IMR-90 (cell line): ENCODE data around the gene C10orf90. TPM values are rescaled to one million over a fixed set of nuclear protein-coding genes. Genes with fewer than 3 reads are reported as not detected.

Experiments
- ATAC-seq: fragments of 200-7000 bp; cut with Tn5 transposase; 2 replicates; pipeline ENCODE4 v1.9.1; 2020; ENCODE audit warnings: low read depth, mild to moderate bottlenecking, moderate library complexity
- BruUV-seq: library from RNA; stranded (reverse); fragments of 400-500 nt; replicated peaks from 2 replicates; lab custom pipeline; 2021; lab: Mats Ljungman, UMichigan
- CTCF ChIA-PET: fragments of 300-600 bp; formaldehyde crosslinking; extraction: SDS; loops from one replicate; lab custom pipeline; 2021; ENCODE audit warnings: antibody characterized with exemption; lab: Yijun Ruan, JAX
- POLR2A ChIA-PET: fragments of 300-600 bp; sonication (Branson Sonifier 250); formaldehyde crosslinking; loops from one replicate; lab custom pipeline; 2022; ENCODE audit warnings: antibody characterized with exemption; ENCODE audit not compliant: unreplicated experiment; lab: Charles Lee
- DNase-seq: peaks from one replicate; pipeline ENCODE4 v3.0.0; 2013
- H2AFZ ChIP-seq: replicated peaks from 2 replicates; pipeline ENCODE3; 2013; ENCODE audit warnings: low read length, mild to moderate bottlenecking; ENCODE audit not compliant: poor library complexity
- H2AK5ac ChIP-seq: 2 replicates; pipeline ENCODE4 v1.6.1; 2013; ENCODE audit warnings: low read depth, low read length, inconsistent platforms
- H2AK9ac ChIP-seq: replicated peaks from 2 replicates; pipeline ENCODE3; 2013; ENCODE audit warnings: mild to moderate bottlenecking, low read depth, low read length, moderate library complexity; ENCODE audit not compliant: poor library complexity
- H2BK120ac ChIP-seq: 2 replicates; pipeline ENCODE4 v1.6.1; 2013; ENCODE audit warnings: low read depth, low read length, inconsistent platforms
- H2BK15ac ChIP-seq: 3 replicates; pipeline ENCODE4 v1.6.1; 2013; ENCODE audit warnings: low read depth, low read length, inconsistent platforms
- H2BK20ac ChIP-seq: 2 replicates; pipeline ENCODE4 v1.6.1; 2013; ENCODE audit warnings: low read depth, mild to moderate bottlenecking, inconsistent platforms, low read length, moderate library complexity
- H2BK5ac ChIP-seq: 2 replicates; pipeline ENCODE4 v1.6.1; 2013; ENCODE audit warnings: mild to moderate bottlenecking, low read depth, low read length, inconsistent platforms; ENCODE audit not compliant: poor library complexity, severe bottlenecking
- H3K14ac ChIP-seq: replicated peaks from 2 replicates; pipeline ENCODE4 v1.6.1; 2013; ENCODE audit warnings: low read depth, low read length, inconsistent platforms
- H3K18ac ChIP-seq: 2 replicates; pipeline ENCODE4 v1.6.1; 2013; ENCODE audit warnings: low read depth, low read length, control low read depth
- H3K23ac ChIP-seq: 2 replicates; pipeline ENCODE4 v1.6.1; 2013; ENCODE audit warnings: low read depth, low read length, inconsistent platforms
- H3K27ac ChIP-seq: 2 replicates; pipeline ENCODE4 v1.5.1; 2013; ENCODE audit warnings: mild to moderate bottlenecking, control low read depth, low read length; ENCODE audit not compliant: insufficient read depth
- H3K27me3 ChIP-seq: 2 replicates; pipeline ENCODE4 v1.6.1; 2013; ENCODE audit warnings: low read length; ENCODE audit not compliant: control insufficient read depth, insufficient read depth
- H3K36me3 ChIP-seq: 2 replicates; pipeline ENCODE4 v1.6.1; 2013; ENCODE audit warnings: low read length, mixed read lengths; ENCODE audit not compliant: control insufficient read depth, insufficient read depth
- H3K4ac ChIP-seq: 2 replicates; pipeline ENCODE4 v1.6.1; 2013; ENCODE audit warnings: low read depth, low read length, inconsistent platforms
- H3K4me1 ChIP-seq: 2 replicates; pipeline ENCODE4 v1.6.1; 2013; ENCODE audit warnings: low read length, mixed read lengths; ENCODE audit not compliant: control insufficient read depth, insufficient read depth
- H3K4me2 ChIP-seq: 2 replicates; pipeline ENCODE4 v1.6.1; 2013; ENCODE audit warnings: low read depth, mild to moderate bottlenecking, control low read depth, low read length, moderate library complexity
- H3K4me3 ChIP-seq: 2 replicates; pipeline ENCODE4 v1.5.1; 2013; ENCODE audit warnings: low read depth, mild to moderate bottlenecking, control low read depth, low read length, moderate library complexity; ENCODE audit not compliant: insufficient read depth
- H3K56ac ChIP-seq: 2 replicates; pipeline ENCODE4 v1.6.1; 2013; ENCODE audit warnings: low read length, inconsistent platforms; ENCODE audit not compliant: insufficient read depth; ENCODE audit errors: extremely low read depth
- H3K79me1 ChIP-seq, 2 experiments: 2 replicates each; pipeline ENCODE4 v1.6.1; 2013; ENCODE audit warnings: low read length in 2 of 2, inconsistent platforms in 1 of 2, low read depth in 1 of 2
- H3K9ac ChIP-seq: 2 replicates; pipeline ENCODE4 v1.6.1; 2013; ENCODE audit warnings: low read depth, low read length, control low read depth
- H3K9me1 ChIP-seq: 2 replicates; pipeline ENCODE4 v1.6.1; 2013; ENCODE audit warnings: low read length, inconsistent platforms; ENCODE audit not compliant: insufficient read depth
- H3K9me3 ChIP-seq: 2 replicates; pipeline ENCODE4 v1.6.1; 2013; ENCODE audit warnings: low read length; ENCODE audit not compliant: control insufficient read depth, insufficient read depth
- H4K20me1 ChIP-seq: 2 replicates; pipeline ENCODE4 v1.6.1; 2013; ENCODE audit warnings: low read length, inconsistent platforms; ENCODE audit not compliant: insufficient read depth
- H4K5ac ChIP-seq: 2 replicates; pipeline ENCODE4 v1.6.1; 2013; ENCODE audit warnings: mild to moderate bottlenecking, low read depth, low read length, control low read depth
- H4K8ac ChIP-seq, 2 experiments: 2 replicates each; pipeline ENCODE4 v1.6.1; 2013; ENCODE audit warnings: low read depth in 2 of 2, low read length in 2 of 2, control low read depth in 1 of 2, inconsistent platforms in 1 of 2
- H4K91ac ChIP-seq: 2 replicates; pipeline ENCODE4 v1.6.1; 2013; ENCODE audit warnings: low read depth, low read length, inconsistent platforms; ENCODE audit not compliant: insufficient read depth
- BHLHE40 ChIP-seq: fragments of 150-350 bp; IDR thresholded peaks from 2 replicates; pipeline ENCODE4 v1.6.1; 2016; ENCODE audit warnings: mild to moderate bottlenecking, low read depth, low read length
- CEBPB ChIP-seq: IDR thresholded peaks from 2 replicates; pipeline ENCODE4 v1.6.1; 2012; ENCODE audit warnings: low read depth, low read length, improper control_type of control experiment
- MAFK ChIP-seq: IDR thresholded peaks from 2 replicates; pipeline ENCODE4 v1.6.1; 2012; ENCODE audit warnings: low read depth, low read length, improper control_type of control experiment
- RAD21 ChIP-seq: IDR thresholded peaks from 2 replicates; pipeline ENCODE4 v1.6.1; 2012; ENCODE audit warnings: low read length, improper control_type of control experiment
- WGBS, 2 experiments: methylation state at CpG; one replicate each; pipeline versions ENCODE4 v1.1.5 to v1.1.7; 2013; ENCODE audit warnings: missing lambda C conversion rate in 2 of 2; ENCODE audit not compliant: insufficient read length in 1 of 2; ENCODE audit errors: extremely low coverage in 2 of 2; 5-methylcytosine and 5-hydroxymethylcytosine counted together
- dilution Hi-C: fragments of 300-500 bp; cut with HindIII; formaldehyde crosslinking; loops from one replicate; pipeline ENCODE4 v1.14.3; 2018; ENCODE audit warnings: low sequenced_read_pairs; ENCODE audit not compliant: unreplicated experiment
- in situ Hi-C: fragments of 300-500 bp; cut with MboI; formaldehyde crosslinking; loops from 3 replicates; pipeline ENCODE4 v1.14.3; 2019; ENCODE audit warnings: low sequenced_read_pairs, inconsistent platforms, mixed read lengths
- intact Hi-C: fragments of 100-400 bp; cut with micrococcal nuclease; formaldehyde crosslinking; loops from 2 replicates; pipeline ENCODE4 v1.10.0; 2022
- polyA plus RNA-seq, 3 experiments: library from polyadenylated mRNA; depleted of rRNA; stranded (reverse); fragments of >200 nt; gene quantifications; 2 replicates each; pipeline ENCODE4 v1.2.3, GENCODE V29; 2012; ENCODE audit warnings: low replicate concordance in 1 of 3
- total RNA-seq: library from RNA; depleted of rRNA; stranded (reverse); fragments of >200 nt; gene quantifications from 2 replicates; pipeline ENCODE4 v1.2.3, GENCODE V29; 2012

C10orf90 gene
- total and polyA plus RNA-seq, 2 of the 4 experiments (the other 2 are of a cell fraction): 0.05 to 0.18 TPM

GRCh38 chr10:126400641-126401040 lies 269.9 kb downstream of the C10orf90 start:
- Histone ChIP-seq H3K9me3 (no peaks in the 10 kb centered on the region), H3K79me1 (no peaks in the 10 kb centered on the region), H3K9ac (no peak overlapping the region), H3K56ac (no peak overlapping the region), H2BK15ac (no peak overlapping the region), H2AFZ (no peak overlapping the region), H2AK9ac (no peak overlapping the region), H3K23ac (no peak overlapping the region), H2BK5ac (no peak overlapping the region), H4K5ac (no peak overlapping the region), H4K8ac (no peak overlapping the region), H3K4me2 (no peak overlapping the region), H3K27me3 (no peaks in the 10 kb centered on the region), H3K9me1 (peaks cover 5% of the 10 kb centered on the region; the same call in 1 of the 2 replicates), H2BK120ac (no peak overlapping the region), H3K18ac (no peak overlapping the region), H3K4me3 (no peak overlapping the region), H3K14ac (no peak overlapping the region), H4K91ac (no peak overlapping the region), H3K4me1 (peaks cover 7% of the 10 kb centered on the region), H4K20me1 (no peaks in the 10 kb centered on the region; the same call in 1 of the 2 replicates), H2AK5ac (no peak overlapping the region), H3K4ac (no peak overlapping the region), H3K27ac (no peak overlapping the region), H3K36me3 (no peaks in the 10 kb centered on the region), H2BK20ac (no peak overlapping the region)
- intact Hi-C loops (no loop called here), dilution Hi-C loops (no loop called here), in situ Hi-C loops (no loop called here)
- WGBS, 2 experiments: no CpG with 5 or more reads among the region's 4 CpGs
- no peak for DNase-seq
- ATAC-seq: no peak
- ChIA-PET CTCF (no interaction called here), POLR2A (no interaction called here)
- BruUV-seq: no TSS peak
- TF ChIP-seq CEBPB (no peak), RAD21 (no peak), MAFK (no peak), BHLHE40 (no peak)
